Measurements from ENCODE around the gene CD22.

- TF ChIP-seq CTCF (IDR thresholded peaks at IDR 0.05): no peak
- TF ChIP-seq POLR2A (IDR thresholded peaks at IDR 0.05): no peak
Observed at GRCh38 chr19:35302446-35302845, 26.5 kb upstream of the CD22 start.

All from prostate gland (tissue), 2 donors.